Activated T-helper 1 cell treated with anti-CD3 and anti-CD28 coated beads, Interleukin-12 subunit alpha, Interleukin-12 subunit beta, Interleukin-2, Interleukin-4 antibody, amounts not matched to agents 30 ng/mL and 10 ng/mL and 1 ng/mL, durations not matched to agents 14 hours and 24 hours and 36 hours (primary cell): ENCODE results near the gene ARID4A. TPM values are rescaled to one million over a fixed set of nuclear protein-coding genes. Genes with fewer than 3 reads are reported as not detected.
"Not testable (repeated sequence)": the region's sequence is repeated elsewhere in the genome, so short reads cannot be mapped to it uniquely, and the experiment has no call there.

ENCODE experiments used
- DNase-seq: peaks from one replicate; pipeline ENCODE4 v3.0.0; 2021; ENCODE audit warnings: low spot score
- H3K27ac Mint-ChIP-seq: one replicate; pipeline ENCODE4 v1.8.0; 2021; ENCODE audit warnings: mild to moderate bottlenecking, mixed read lengths
- H3K27me3 Mint-ChIP-seq: one replicate; pipeline ENCODE4 v1.8.0; 2022; ENCODE audit warnings: mild to moderate bottlenecking, moderate library complexity, mixed read lengths; ENCODE audit not compliant: insufficient read depth
- H3K36me3 Mint-ChIP-seq: one replicate; pipeline ENCODE4 v1.8.0; 2021; ENCODE audit warnings: low read depth, mixed read lengths
- H3K4me1 Mint-ChIP-seq: one replicate; pipeline ENCODE4 v1.8.0; 2021; ENCODE audit warnings: low read depth, mixed read lengths
- H3K4me3 Mint-ChIP-seq: one replicate; pipeline ENCODE4 v1.8.0; 2021; ENCODE audit warnings: mild to moderate bottlenecking, moderate library complexity, mixed read lengths
- H3K9me3 Mint-ChIP-seq: one replicate; pipeline ENCODE4 v1.8.0; 2021; ENCODE audit warnings: mixed read lengths
- intact Hi-C: fragments of 100-400 bp; cut with micrococcal nuclease; formaldehyde crosslinking; loops from one replicate; pipeline ENCODE4 v1.15.1; 2024
- total RNA-seq: library from RNA; stranded (reverse); gene quantifications from 2 replicates; pipeline ENCODE4 v1.2.3, GENCODE V29; 2022

ARID4A gene
- total RNA-seq, 1 donor from 2014 or later: 21.4 TPM

DNA sequence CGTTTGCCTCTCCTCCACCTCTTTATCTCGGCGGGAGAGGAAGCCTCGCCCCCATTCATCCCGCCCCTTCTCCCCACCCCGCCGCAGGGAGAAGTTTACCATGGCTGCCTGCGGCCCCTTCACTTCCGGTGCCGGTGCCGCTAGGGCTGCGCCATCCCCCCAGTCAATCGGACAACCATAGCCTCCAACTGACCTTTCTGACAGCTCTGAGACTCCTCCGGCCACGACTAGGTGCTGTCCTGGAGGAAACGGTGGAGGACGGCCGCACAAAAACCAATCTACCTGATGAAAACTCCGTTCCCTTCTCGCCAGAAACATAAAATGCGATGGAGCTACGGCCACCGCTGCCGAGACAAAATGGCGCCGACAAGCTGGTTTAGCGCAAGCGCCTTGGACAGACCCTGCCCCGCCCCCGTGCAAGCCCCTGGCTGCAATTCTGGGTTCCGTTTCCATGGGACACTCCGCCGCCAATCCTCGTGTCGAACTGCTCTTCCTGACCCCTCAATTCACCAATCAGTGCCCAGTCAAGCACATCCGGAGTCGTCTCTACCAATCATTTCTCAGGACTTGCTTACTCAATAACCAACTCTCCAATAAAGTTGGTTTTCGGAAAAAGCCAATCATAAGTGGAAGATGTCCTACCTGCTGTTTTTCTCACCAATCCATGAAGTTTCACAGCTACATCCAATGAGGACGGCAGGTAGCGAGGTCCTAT lies 436 bp upstream of the ARID4A start:
- Mint-ChIP-seq H3K9me3 (no peaks in the 10 kb centered on the region), H3K27ac (no peak overlapping the region), H3K27me3 (no peaks in the 10 kb centered on the region), H3K4me3 (no peak overlapping the region), H3K4me1 (peaks cover 53% of the 10 kb centered on the region), H3K36me3 (peaks cover 40% of the 10 kb centered on the region)
- DNase-seq: peak; percentile 97
- intact Hi-C loops: loop anchor here (1.0 to 5.0 kb wide), 13 partner anchors 17 to 1951 kb away; partner anchors contain the start of genes ACTR10, AP5M1, DAAM1 and DACT1

DNA sequence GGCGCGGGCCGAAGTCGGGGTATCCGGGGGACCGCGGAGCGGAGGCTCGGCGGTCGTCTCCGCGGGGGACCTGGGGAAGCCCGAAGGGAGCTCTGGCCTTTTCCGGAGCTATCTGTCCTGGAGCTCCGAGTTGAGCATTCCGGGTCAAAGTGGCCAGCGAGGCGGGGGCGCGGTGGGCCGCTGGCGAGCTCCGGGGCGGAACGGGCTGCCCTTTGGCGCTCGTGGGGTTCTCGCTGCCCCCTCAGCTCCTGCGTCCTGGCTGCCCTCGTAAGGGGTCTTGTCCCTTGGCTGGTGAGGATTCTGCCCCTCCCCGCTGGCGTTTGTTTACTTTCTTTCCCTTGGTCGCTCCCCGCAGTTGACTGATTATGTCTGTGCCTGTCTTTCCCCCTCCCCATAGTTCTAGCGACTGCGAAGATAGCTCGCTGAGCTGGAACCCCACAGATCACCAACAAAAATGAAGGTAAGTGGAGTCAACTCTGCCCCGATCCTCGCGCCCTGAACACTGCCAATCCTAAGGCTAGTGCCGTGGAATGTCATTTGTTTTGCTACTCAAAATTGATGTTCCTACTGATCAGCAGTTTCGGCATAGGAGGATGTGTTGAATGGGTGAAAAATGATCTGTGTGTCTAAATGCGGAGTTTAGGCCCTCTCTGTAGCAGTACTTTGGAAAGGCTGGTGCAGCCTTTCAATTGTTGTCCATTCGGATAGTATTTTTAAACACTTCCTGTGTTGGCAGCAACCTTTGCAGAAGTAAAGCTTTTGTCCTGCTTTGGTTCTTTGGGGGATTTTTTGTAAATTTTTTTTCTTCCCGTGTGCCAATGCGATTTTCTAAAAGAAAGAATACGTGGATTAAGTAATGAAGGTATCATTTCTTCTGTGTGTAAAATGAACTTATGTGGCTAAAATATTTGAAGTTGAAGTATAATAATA lies 1.3 kb downstream of the ARID4A start:
- H3K4me3 Mint-ChIP-seq: peak overlapping the region; percentile 97
- H3K4me1 Mint-ChIP-seq: peaks cover 42% of the 10 kb centered on the region
- no peaks in the 10 kb centered on the region for H3K9me3 Mint-ChIP-seq
- peaks cover 30% of the 10 kb centered on the region for H3K36me3 Mint-ChIP-seq
- H3K27me3 Mint-ChIP-seq: no peaks in the 10 kb centered on the region
- intact Hi-C loops: loop anchor here (2.0 to 5.0 kb wide), 5 partner anchors 63 to 1949 kb away; partner anchors contain the start of genes AP5M1, DACT1, EXOC5 and PCNX4
- peak overlapping the region; percentile 93 for H3K27ac Mint-ChIP-seq
- no peak for DNase-seq

DNA sequence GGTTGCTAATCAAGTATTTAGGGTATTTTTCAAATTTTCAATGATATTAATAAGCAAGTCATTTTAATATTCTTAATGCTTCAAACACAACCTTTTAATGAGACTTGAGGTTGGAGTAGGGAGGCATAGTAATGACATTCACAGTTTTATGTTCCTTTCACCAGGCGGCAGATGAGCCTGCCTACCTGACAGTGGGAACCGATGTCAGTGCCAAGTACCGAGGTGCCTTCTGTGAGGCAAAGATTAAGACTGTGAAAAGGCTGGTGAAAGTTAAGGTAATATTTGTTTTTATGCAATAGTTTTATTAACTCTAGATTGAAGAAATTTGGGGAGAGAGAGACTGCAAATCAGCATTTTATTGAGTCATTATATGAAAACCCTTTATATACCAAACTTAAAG lies 3.1 kb downstream of the ARID4A start:
- DNase-seq: no peak
- no peak overlapping the region for H3K4me3 Mint-ChIP-seq

DNA sequence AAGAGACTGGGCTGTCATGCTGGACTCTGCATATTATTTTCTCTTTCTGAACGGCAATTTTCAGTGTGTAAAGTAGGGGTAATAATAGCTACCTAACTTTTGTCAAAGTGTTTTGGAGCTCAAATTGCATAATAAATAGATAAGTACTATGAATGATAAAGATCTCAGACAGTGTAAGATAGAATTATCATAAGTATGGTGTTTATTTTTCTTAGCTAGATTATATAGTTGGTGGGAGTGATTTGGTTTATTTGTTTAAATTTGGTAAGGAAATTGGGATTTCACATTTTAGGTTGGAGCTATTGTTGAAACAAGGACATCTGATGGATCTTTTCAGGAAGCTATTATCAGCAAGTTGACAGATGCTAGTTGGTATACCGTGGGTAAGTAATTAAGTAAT lies 7.4 kb downstream of the ARID4A start:
- peaks cover 24% of the 10 kb centered on the region for H3K4me1 Mint-ChIP-seq
- H3K36me3 Mint-ChIP-seq: peaks cover 23% of the 10 kb centered on the region
- no peak overlapping the region for H3K4me3 Mint-ChIP-seq
- no peak for DNase-seq
- no peak overlapping the region for H3K27ac Mint-ChIP-seq
- intact Hi-C loops: no loop called here
- H3K9me3 Mint-ChIP-seq: no peaks in the 10 kb centered on the region
- no peaks in the 10 kb centered on the region for H3K27me3 Mint-ChIP-seq

More for the DNA sequence above, 3.1 kb downstream of the ARID4A start:
- Mint-ChIP-seq H3K9me3 (no peaks in the 10 kb centered on the region), H3K27me3 (no peaks in the 10 kb centered on the region), H3K4me1 (peaks cover 37% of the 10 kb centered on the region), H3K27ac (no peak overlapping the region), H3K36me3 (peaks cover 30% of the 10 kb centered on the region)
- intact Hi-C loops: no loop called here

GRCh38 chr14:58307597-58308316 lies 9.4 kb downstream of the ARID4A start:
- DNase-seq: no peak
- Mint-ChIP-seq H3K9me3 (no peaks in the 10 kb centered on the region), H3K27me3 (no peaks in the 10 kb centered on the region), H3K4me3 (no peak overlapping the region), H3K36me3 (peaks cover 18% of the 10 kb centered on the region), H3K27ac (no peak overlapping the region), H3K4me1 (peaks cover 19% of the 10 kb centered on the region)
- intact Hi-C loops: no loop called here

DNA sequence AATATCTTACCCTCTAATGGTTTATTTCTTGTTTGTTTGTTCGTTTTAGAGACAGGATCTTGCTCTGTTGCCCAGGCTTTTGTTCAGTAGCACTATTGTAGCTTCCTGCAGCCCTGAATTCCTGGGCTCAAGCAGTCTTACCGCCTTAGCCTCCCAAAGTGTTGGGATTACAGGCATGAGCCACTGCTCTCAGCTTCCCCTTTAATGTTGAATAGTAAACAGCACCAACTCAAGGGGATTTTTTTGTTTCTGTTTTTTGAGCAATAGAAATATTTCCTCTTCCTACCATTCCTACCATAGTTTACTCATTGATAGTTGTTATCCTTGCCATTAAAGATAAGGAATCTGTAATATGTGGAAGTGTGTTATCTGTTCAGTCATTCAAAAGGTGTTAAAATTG lies 10.7 kb downstream of the ARID4A start:
- Mint-ChIP-seq H3K36me3 (peaks cover 15% of the 10 kb centered on the region), H3K9me3 (no peaks in the 10 kb centered on the region), H3K27ac (no peak overlapping the region), H3K4me1 (peaks cover 19% of the 10 kb centered on the region), H3K4me3 (no peak overlapping the region), H3K27me3 (no peaks in the 10 kb centered on the region)
- DNase-seq: no peak
- intact Hi-C loops: no loop called here

GRCh38 chr14:58313699-58314098 lies 15.3 kb downstream of the ARID4A start:
- no peak overlapping the region for H3K27ac Mint-ChIP-seq
- no peak overlapping the region for H3K4me3 Mint-ChIP-seq
- peaks cover 14% of the 10 kb centered on the region for H3K36me3 Mint-ChIP-seq
- DNase-seq: no peak
- H3K9me3 Mint-ChIP-seq: no peaks in the 10 kb centered on the region
- H3K4me1 Mint-ChIP-seq: peaks cover 8% of the 10 kb centered on the region
- intact Hi-C loops: no loop called here
- no peaks in the 10 kb centered on the region for H3K27me3 Mint-ChIP-seq

DNA sequence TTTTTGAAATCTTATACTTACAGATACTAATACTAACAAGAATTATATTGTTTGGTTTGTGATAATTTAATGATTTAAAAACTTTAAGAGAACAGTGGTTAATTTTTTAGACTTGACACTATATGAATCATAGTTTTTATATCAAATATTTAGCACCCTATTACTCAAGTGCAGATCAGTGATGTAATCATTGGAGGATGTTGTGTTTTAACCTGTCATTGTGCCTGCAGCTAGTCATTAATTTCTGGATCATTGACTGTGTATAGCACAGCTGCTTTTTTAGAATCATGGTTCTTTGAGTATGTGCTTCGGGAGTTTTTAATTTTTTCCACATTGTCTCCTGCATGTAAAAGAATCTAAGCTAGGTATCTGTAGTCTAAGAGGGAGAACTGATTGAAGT lies 17.3 kb downstream of the ARID4A start:
- Mint-ChIP-seq H3K4me3 (no peak overlapping the region), H3K9me3 (no peaks in the 10 kb centered on the region), H3K4me1 (no peaks in the 10 kb centered on the region), H3K27me3 (no peaks in the 10 kb centered on the region), H3K36me3 (peaks cover 14% of the 10 kb centered on the region), H3K27ac (no peak overlapping the region)
- intact Hi-C loops: no loop called here
- DNase-seq: no peak

GRCh38 chr14:58327019-58327418 lies 28.7 kb downstream of the ARID4A start:
- intact Hi-C loops: no loop called here
- H3K4me3 Mint-ChIP-seq: no peak overlapping the region
- no peak for DNase-seq
- H3K9me3 Mint-ChIP-seq: no peaks in the 10 kb centered on the region
- no peak overlapping the region for H3K27ac Mint-ChIP-seq
- no peaks in the 10 kb centered on the region for H3K27me3 Mint-ChIP-seq
- H3K4me1 Mint-ChIP-seq: peaks cover 11% of the 10 kb centered on the region
- H3K36me3 Mint-ChIP-seq: peaks cover 28% of the 10 kb centered on the region

DNA sequence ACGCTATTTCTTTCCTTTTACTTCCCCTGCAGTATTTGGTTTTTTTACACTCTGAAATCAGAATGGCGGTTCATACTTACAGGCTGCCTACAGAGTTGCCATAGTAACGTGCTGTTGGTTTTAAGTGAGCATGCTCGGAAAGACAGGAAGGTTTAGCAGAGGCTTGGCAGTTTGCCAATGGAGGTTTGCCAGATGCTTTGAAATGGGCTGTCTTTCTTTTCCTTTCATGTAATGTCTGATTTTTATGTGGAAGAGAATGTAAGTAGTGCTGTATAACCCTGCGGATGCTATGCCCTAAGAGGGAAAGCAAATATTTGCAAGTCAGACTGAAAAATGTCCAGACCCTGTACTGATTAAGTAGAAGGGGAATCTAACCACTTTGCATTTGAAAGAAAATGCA lies 32.8 kb downstream of the ARID4A start:
- Mint-ChIP-seq H3K4me1 (peaks cover 19% of the 10 kb centered on the region), H3K9me3 (no peaks in the 10 kb centered on the region), H3K36me3 (peaks cover 24% of the 10 kb centered on the region), H3K27me3 (no peaks in the 10 kb centered on the region), H3K4me3 (peak overlapping the region; percentile 64), H3K27ac (peak overlapping the region; percentile 91)
- peak; percentile 84 for DNase-seq
- intact Hi-C loops: loop anchor here (1.0 kb wide), 4 partner anchors 33 to 96 kb away; partner anchors contain the start of genes ARID4A, KIAA0586, PSMA3 and TIMM9

- Mint-ChIP-seq H3K9me3 (no peaks in the 10 kb centered on the region), H3K27me3 (no peaks in the 10 kb centered on the region), H3K4me1 (peaks cover 19% of the 10 kb centered on the region), H3K36me3 (peaks cover 22% of the 10 kb centered on the region), H3K27ac (no peak overlapping the region), H3K4me3 (no peak overlapping the region)
- intact Hi-C loops: no loop called here
- DNase-seq: no peak
Measured at GRCh38 chr14:58332561-58332960, 34.2 kb downstream of the ARID4A start.

DNA sequence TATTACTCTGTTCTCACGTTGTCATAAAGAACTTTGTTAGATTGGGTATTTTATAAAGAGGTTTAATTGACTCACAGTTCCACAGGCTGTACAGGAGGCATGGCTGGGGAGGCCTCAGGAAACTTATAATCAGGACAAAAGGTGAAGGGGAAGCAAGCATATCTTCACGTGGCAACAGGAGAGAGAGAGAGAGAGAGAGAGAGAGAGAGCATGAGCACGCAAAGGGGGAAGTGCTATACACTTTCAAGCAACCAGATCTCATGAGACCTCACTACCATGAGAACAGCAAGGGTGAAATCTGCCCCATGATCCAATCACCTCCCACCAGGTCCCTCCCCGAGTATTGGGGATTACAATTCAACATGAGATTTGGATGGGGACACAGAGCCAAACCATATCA lies 41.3 kb downstream of the ARID4A start:
- not testable (repeated sequence) for DNase-seq

More for the DNA sequence above, 41.3 kb downstream of the ARID4A start:
- H3K9me3 Mint-ChIP-seq, H3K4me3 Mint-ChIP-seq, H3K27ac Mint-ChIP-seq, intact Hi-C loops, H3K4me1 Mint-ChIP-seq, H3K27me3 Mint-ChIP-seq: not testable (repeated sequence)
- H3K36me3 Mint-ChIP-seq: peaks cover 24% of the 10 kb centered on the region
